Kidney (tissue), 14 donors: ENCODE data around the gene PDE10A. TPM values are rescaled to one million over a fixed set of nuclear protein-coding genes. Genes with fewer than 3 reads are reported as not detected.

Experiments used
- DNase-seq, 5 donors: peaks; one replicate each; pipeline ENCODE4 v3.0.0-alpha.2; 2013 to 2020
- FAIRE-seq: peaks from 2 replicates; lab custom pipeline; 2012; peaks lifted over from hg19 to GRCh38; lab: Jason Lieb, UNC
- H3K27ac ChIP-seq, 2 donors: one replicate each; pipeline ENCODE4 v1.7.0; 2013; ENCODE audit warnings: low read depth in 2 of 2, low read length in 2 of 2, inconsistent platforms in 1 of 2
- H3K27me3 ChIP-seq: one replicate; pipeline ENCODE4 v1.7.1; 2013; ENCODE audit warnings: low read length, inconsistent platforms; ENCODE audit not compliant: control insufficient read depth, insufficient read depth
- H3K36me3 ChIP-seq, 3 donors: one replicate each; pipeline versions ENCODE4 v1.7.0 to v1.7.1; 2013; ENCODE audit warnings: low read length in 3 of 3, control low read depth in 1 of 3, inconsistent platforms in 1 of 3; ENCODE audit not compliant: insufficient read depth in 3 of 3, control insufficient read depth in 2 of 3
- H3K4me1 ChIP-seq, 3 donors: one replicate each; pipeline versions ENCODE4 v1.7.0 to v1.7.1; 2013; ENCODE audit warnings: low read length in 3 of 3, inconsistent platforms in 1 of 3, low read depth in 1 of 3; ENCODE audit not compliant: control insufficient read depth in 2 of 3, insufficient read depth in 2 of 3
- H3K4me3 ChIP-seq, 3 donors: one replicate each; pipeline versions ENCODE4 v1.7.0 to v1.8.1; 2013; ENCODE audit warnings: low read length in 3 of 3, control low read depth in 1 of 3, inconsistent platforms in 1 of 3
- H3K9ac ChIP-seq, 3 donors: one replicate each; pipeline versions ENCODE4 v1.7.0 to v1.7.1; 2013; ENCODE audit warnings: low read length in 3 of 3, control low read depth in 1 of 3, inconsistent platforms in 1 of 3
- H3K9me3 ChIP-seq, 3 donors: one replicate each; pipeline versions ENCODE4 v1.7.0 to v1.7.1; 2013; ENCODE audit warnings: low read length in 3 of 3, control low read depth in 1 of 3, inconsistent platforms in 1 of 3; ENCODE audit not compliant: control insufficient read depth in 2 of 3, insufficient read depth in 1 of 3
- CTCF ChIP-seq: IDR thresholded peaks from 3 replicates; pipeline ENCODE4 v1.5.1; 2012; ENCODE audit warnings: mild to moderate bottlenecking, moderate library complexity, borderline replicate concordance; ENCODE audit not compliant: insufficient read depth; ENCODE audit errors: extremely low read depth
- intact Hi-C: fragments of 100-400 bp; cut with DNase I; formaldehyde crosslinking; loops from one replicate; pipeline ENCODE4 v1.11.1; 2022
- polyA plus RNA-seq: library from polyadenylated mRNA; stranded (reverse); fragments of 350-450 nt; fragmentation: Illumina TruSeq; extraction: RNeasy Lipid Tissue Mini Kit (QIAGEN cat#74804); gene quantifications from one replicate; pipeline ENCODE4 v1.2.3, GENCODE V29; 2014; ENCODE audit warnings: low read depth, low replicate concordance; ENCODE audit not compliant: insufficient read depth
- total RNA-seq: library from RNA; stranded (reverse); fragmentation: NEBNext Ultra II Directional; extraction: Animal tissue kit (Norgen Biotek cat#: 25700); gene quantifications from one replicate; pipeline ENCODE4 v1.2.1, GENCODE V29; 2021
- donor health status: control.
- donor health status: control.
- donor health status: control.
- donor health status: control.
- donor health status: control.
- donor health status: DM: yes; HTN: yes; CAD: no.
- donor health status: Normal renal cell carcinoma (clear cell type).

PDE10A gene
- total and polyA plus RNA-seq, 2 donors from 2014 or later, result 4.8 to 23.1 TPM

DNA sequence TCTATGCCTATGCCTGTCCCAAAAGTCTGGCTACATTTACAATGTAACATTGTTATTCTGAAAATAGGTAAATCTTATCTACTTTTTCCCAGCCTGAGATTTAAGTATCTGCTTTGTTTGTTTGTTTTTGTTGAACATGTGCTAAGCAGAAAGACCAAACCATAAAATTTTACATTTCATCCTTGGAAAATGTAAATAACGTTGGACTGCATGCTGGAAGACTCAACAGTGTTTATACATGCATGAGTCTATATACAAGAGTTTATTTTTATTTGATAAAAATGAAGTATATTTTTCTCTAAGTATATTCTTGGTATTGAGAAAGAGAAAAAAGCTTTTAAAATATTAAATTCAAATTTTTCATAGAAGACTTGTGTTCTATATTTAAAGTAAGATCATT is 12.1 kb upstream of the PDE10A start:
- intact Hi-C loops, result no loop called here
- peaks cover 2% of the 10 kb centered on the region for H3K27me3 ChIP-seq
- H3K36me3 ChIP-seq, result no peaks in the 10 kb centered on the region
- no peak overlapping the region for H3K27ac ChIP-seq
- peaks cover 0 to 2% (median 0%) of the 10 kb centered on the region in 3 donors for H3K9me3 ChIP-seq
- FAIRE-seq (no peak), DNase-seq (no peak)
- TF ChIP-seq CTCF, result no peak
- no peak overlapping the region for H3K9ac ChIP-seq
- H3K4me1 ChIP-seq, result no peaks in the 10 kb centered on the region
- H3K4me3 ChIP-seq, result no peak overlapping the region

GRCh38 chr6:165674155-165675029 is 11.4 kb upstream of the PDE10A start:
- Histone ChIP-seq H3K4me1 (no peaks in the 10 kb centered on the region), H3K27me3 (peaks cover 2% of the 10 kb centered on the region), H3K4me3 (no peak overlapping the region), H3K9ac (no peak overlapping the region), H3K27ac (no peak overlapping the region), H3K9me3 (peaks cover 0 to 2% (median 0%) of the 10 kb centered on the region in 3 donors), H3K36me3 (no peaks in the 10 kb centered on the region)
- TF ChIP-seq CTCF, result no peak
- no peak for FAIRE-seq
- intact Hi-C loops, result no loop called here
- no peak for DNase-seq

DNA sequence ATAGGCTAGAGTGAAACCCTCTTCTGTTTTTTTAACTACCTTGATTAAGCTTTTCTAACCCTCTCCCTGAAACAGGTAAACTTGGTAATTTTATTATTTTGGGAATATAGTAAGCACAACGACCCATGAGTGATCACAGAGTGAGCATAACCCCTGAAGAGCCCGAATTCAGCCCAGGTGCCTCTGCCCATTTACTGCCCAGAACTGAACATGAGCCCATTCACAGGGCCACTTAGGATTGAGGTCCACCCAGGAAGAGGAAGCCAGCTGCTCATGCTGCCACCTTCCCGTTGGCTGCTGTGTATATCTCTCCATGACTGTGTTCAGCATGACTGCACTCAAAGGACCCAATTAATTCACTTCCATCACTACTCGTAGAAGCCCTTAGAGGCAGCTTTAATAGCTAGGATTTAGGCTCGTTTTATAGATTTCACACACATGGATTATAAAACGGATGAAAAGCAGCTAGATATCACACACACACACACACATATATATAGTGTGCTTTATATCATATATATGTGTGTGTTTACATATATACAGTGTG is 8.3 kb upstream of the PDE10A start:
- Histone ChIP-seq H3K9ac (no peak overlapping the region), H3K27me3 (peaks cover 13% of the 10 kb centered on the region), H3K4me3 (no peak overlapping the region), H3K4me1 (no peaks in the 10 kb centered on the region), H3K36me3 (no peaks in the 10 kb centered on the region), H3K27ac (no peak overlapping the region), H3K9me3 (no peaks in the 10 kb centered on the region)
- FAIRE-seq (no peak), DNase-seq (no peak)
- TF ChIP-seq CTCF, result no peak
- intact Hi-C loops, result no loop called here
